Mononuclear cell (primary cell): Measurements from ENCODE around the gene AGBL1. TPM values are rescaled to one million over a fixed set of nuclear protein-coding genes. Genes with fewer than 3 reads are reported as not detected.

ENCODE experiments used
- H3K27me3 ChIP-seq: 2 replicates; pipeline ENCODE4 v1.6.0; 2011; ENCODE audit warnings: low read length, control low read depth; ENCODE audit not compliant: insufficient read depth
- H3K4me1 ChIP-seq: 2 replicates; pipeline ENCODE4 v1.5.1; 2011; ENCODE audit warnings: mild to moderate bottlenecking, low read length, control low read depth; ENCODE audit not compliant: insufficient read depth
- H3K4me3 ChIP-seq: 2 replicates; pipeline ENCODE4 v1.5.1; 2011; ENCODE audit warnings: mild to moderate bottlenecking, low read length, moderate library complexity
- H3K9me3 ChIP-seq: 2 replicates; pipeline ENCODE4 v1.5.1; 2011; ENCODE audit warnings: low read depth, mild to moderate bottlenecking, control low read depth, low read length
- total RNA-seq: library from RNA; depleted of rRNA; stranded (reverse); fragments of >200 nt; gene quantifications from one replicate; pipeline ENCODE4 v1.2.3, GENCODE V29; 2012

Gene AGBL1
- total RNA-seq, 1 donor, result under 0.01 TPM

- Histone ChIP-seq H3K27me3 (no peaks in the 10 kb centered on the region), H3K9me3 (no peaks in the 10 kb centered on the region), H3K4me1 (no peaks in the 10 kb centered on the region), H3K4me3 (no peak overlapping the region)
Measured at GRCh38 chr15:86624261-86625036, 544.8 kb downstream of the AGBL1 start.

- Histone ChIP-seq H3K9me3 (no peaks in the 10 kb centered on the region), H3K4me1 (no peaks in the 10 kb centered on the region), H3K27me3 (no peaks in the 10 kb centered on the region), H3K4me3 (no peak overlapping the region)
Measured at GRCh38 chr15:86629409-86630356, 550.0 kb downstream of the AGBL1 start.

- Histone ChIP-seq H3K27me3 (no peaks in the 10 kb centered on the region), H3K4me3 (no peak overlapping the region), H3K4me1 (no peaks in the 10 kb centered on the region), H3K9me3 (no peaks in the 10 kb centered on the region)
Measured at GRCh38 chr15:86630946-86631345, 551.3 kb downstream of the AGBL1 start.

- H3K27me3 ChIP-seq, result no peaks in the 10 kb centered on the region
- no peaks in the 10 kb centered on the region for H3K4me1 ChIP-seq
- no peaks in the 10 kb centered on the region for H3K9me3 ChIP-seq
- no peak overlapping the region for H3K4me3 ChIP-seq
Measured at GRCh38 chr15:86634146-86634545, 554.5 kb downstream of the AGBL1 start.

- H3K9me3 ChIP-seq, result no peaks in the 10 kb centered on the region
- H3K4me3 ChIP-seq, result no peak overlapping the region
- no peaks in the 10 kb centered on the region for H3K4me1 ChIP-seq
- no peaks in the 10 kb centered on the region for H3K27me3 ChIP-seq
Measured at GRCh38 chr15:86634992-86635638, 555.4 kb downstream of the AGBL1 start.

GRCh38 chr15:86644339-86644738 is 564.7 kb downstream of the AGBL1 start:
- Histone ChIP-seq H3K9me3 (no peaks in the 10 kb centered on the region), H3K4me3 (no peak overlapping the region), H3K27me3 (no peaks in the 10 kb centered on the region), H3K4me1 (no peaks in the 10 kb centered on the region)

- no peaks in the 10 kb centered on the region for H3K9me3 ChIP-seq
- H3K27me3 ChIP-seq, result no peaks in the 10 kb centered on the region
- H3K4me1 ChIP-seq, result no peaks in the 10 kb centered on the region
- H3K4me3 ChIP-seq, result no peak overlapping the region
Measured at GRCh38 chr15:86645925-86646500, 566.3 kb downstream of the AGBL1 start.

- Histone ChIP-seq H3K9me3 (no peaks in the 10 kb centered on the region), H3K4me1 (peaks cover under 1% of the 10 kb centered on the region), H3K27me3 (no peaks in the 10 kb centered on the region), H3K4me3 (no peak overlapping the region)
Measured at GRCh38 chr15:86647810-86648440, 568.3 kb downstream of the AGBL1 start.

- no peak overlapping the region for H3K4me3 ChIP-seq
- no peaks in the 10 kb centered on the region for H3K27me3 ChIP-seq
- peaks cover 8% of the 10 kb centered on the region for H3K4me1 ChIP-seq
- no peaks in the 10 kb centered on the region for H3K9me3 ChIP-seq
Measured at GRCh38 chr15:86649277-86649676, 569.6 kb downstream of the AGBL1 start.

- Histone ChIP-seq H3K27me3 (no peaks in the 10 kb centered on the region), H3K4me3 (no peak overlapping the region), H3K4me1 (peaks cover 15% of the 10 kb centered on the region), H3K9me3 (no peaks in the 10 kb centered on the region)
Measured at GRCh38 chr15:86650094-86650493, 570.4 kb downstream of the AGBL1 start.

GRCh38 chr15:86653344-86654197 is 573.9 kb downstream of the AGBL1 start:
- peaks cover 15% of the 10 kb centered on the region for H3K4me1 ChIP-seq
- H3K27me3 ChIP-seq, result no peaks in the 10 kb centered on the region
- H3K4me3 ChIP-seq, result no peak overlapping the region
- no peaks in the 10 kb centered on the region for H3K9me3 ChIP-seq

- H3K4me1 ChIP-seq, result peaks cover 15% of the 10 kb centered on the region
Measured at GRCh38 chr15:86654501-86654900, 574.8 kb downstream of the AGBL1 start.

GRCh38 chr15:86657305-86657704 is 577.6 kb downstream of the AGBL1 start:
- peaks cover 15% of the 10 kb centered on the region for H3K4me1 ChIP-seq
- H3K27me3 ChIP-seq, result no peaks in the 10 kb centered on the region
- H3K4me3 ChIP-seq, result no peak overlapping the region
- H3K9me3 ChIP-seq, result no peaks in the 10 kb centered on the region

More at GRCh38 chr15:86654501-86654900, 574.8 kb downstream of the AGBL1 start:
- Histone ChIP-seq H3K27me3 (no peaks in the 10 kb centered on the region), H3K9me3 (no peaks in the 10 kb centered on the region), H3K4me3 (no peak overlapping the region)
